GM21723 (cell line): Measurements from ENCODE around the gene BEST2.

ENCODE experiments used
- ATAC-seq: cut with Tn5 transposase; IDR thresholded peaks from one replicate; pipeline ENCODE4 v1.9.1; 2021; ENCODE audit warnings: mild to moderate bottlenecking, moderate library complexity; ENCODE audit not compliant: unreplicated experiment

The BEST2 gene

DNA sequence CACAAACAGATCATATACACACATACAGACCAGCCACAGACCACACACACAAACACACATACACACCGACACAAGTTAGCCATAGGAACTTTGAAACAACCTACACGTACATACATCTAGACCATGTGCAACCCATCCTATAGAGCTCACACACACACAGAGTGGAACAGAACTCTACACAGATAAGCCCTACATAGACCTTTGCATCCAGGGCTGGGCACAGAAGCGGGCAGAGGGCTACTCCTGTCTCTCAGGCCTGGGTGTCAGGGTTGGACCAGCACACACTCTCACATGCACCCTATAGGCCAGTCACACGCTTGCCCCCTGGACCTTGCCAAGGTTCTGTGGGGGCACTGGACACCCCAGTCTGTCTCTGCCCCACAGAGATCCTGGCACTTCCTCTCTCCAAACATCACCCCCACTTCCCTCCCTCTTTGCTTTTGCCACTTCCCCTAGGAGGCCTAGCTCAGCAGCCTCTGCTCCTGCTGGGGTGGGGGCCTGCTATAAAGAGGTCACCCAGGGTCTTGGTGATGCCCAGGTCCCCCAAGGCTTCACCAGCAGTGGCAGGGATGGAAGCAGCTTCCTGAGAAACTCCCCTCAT lies 33.9 kb downstream of the BEST2 start:
- no peak for ATAC-seq

DNA sequence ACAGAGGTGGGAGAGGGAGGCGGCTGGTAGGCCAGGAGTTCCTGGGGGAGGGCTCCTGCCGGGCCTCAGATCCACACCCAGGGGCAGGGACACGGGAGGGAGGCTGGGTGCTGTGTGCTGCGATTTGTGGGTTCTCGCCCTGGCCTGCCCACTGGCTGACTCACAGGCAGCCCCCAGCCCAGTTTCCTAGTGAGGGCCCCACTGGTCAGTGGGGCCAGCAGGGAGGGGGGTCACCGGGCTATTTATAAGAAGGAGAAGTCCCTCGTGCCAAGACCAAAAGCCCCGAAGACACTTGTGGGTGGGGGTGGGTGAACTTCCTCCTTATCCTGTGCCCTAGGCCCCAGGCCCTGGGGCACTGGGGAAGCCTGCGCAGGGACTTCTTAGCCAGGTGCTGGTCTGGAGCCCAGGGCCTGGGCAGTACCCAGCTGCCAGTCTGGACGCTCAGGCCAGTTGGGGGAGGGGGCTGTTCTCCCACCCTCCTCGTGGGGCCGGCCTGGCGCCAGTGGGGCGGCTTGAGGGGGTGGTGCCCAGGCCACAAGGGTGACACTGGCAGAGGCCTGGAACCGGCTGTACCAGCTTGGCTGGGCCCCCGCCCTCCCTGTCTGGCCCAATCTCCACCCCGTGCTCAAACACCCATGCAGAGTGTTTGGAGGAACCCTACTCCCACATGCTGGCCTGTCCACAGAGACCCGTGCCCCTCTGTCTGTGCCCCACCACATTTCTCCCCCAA lies 34.7 kb downstream of the BEST2 start:
- no peak for ATAC-seq

DNA sequence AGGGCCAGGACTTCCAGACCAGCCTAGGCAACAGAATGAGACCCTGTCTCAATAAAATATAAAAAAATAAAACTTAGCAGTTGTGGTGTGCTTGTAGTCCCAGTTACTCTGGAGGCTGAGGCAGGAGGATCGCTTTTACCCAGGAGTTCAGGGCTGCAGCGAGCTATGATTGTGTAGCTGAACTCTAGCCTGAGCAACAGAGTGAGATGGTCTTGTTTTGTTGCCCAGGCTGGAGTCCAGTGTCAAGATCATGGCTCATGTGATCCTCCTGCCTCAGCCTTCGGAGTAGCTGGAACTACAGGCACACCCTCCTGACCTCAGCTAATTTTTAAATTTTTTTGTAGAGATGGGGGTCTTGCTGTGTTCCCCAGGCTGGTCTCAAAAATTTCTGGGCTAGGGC lies 35.4 kb downstream of the BEST2 start:
- ATAC-seq = no peak

DNA sequence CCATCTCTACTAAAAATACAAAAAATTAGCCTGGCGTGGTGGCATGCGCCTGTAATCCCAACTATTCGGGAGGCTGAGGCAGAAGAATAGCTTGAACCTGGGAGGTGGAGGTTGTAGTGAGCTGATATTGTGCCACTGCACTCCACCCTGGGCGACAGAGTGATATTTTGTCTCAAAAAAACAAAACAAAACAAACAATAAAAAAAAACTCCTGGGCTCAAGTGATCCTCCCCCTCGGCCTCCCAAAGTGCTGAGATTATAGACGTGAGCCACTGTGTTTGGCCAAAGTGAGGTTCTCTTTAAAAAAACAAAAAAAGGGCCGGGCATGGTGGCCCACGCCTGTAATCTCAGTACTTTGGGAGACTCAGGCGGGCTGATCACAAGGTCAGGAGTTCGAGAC lies 35.9 kb downstream of the BEST2 start:
- ATAC-seq = no peak

DNA sequence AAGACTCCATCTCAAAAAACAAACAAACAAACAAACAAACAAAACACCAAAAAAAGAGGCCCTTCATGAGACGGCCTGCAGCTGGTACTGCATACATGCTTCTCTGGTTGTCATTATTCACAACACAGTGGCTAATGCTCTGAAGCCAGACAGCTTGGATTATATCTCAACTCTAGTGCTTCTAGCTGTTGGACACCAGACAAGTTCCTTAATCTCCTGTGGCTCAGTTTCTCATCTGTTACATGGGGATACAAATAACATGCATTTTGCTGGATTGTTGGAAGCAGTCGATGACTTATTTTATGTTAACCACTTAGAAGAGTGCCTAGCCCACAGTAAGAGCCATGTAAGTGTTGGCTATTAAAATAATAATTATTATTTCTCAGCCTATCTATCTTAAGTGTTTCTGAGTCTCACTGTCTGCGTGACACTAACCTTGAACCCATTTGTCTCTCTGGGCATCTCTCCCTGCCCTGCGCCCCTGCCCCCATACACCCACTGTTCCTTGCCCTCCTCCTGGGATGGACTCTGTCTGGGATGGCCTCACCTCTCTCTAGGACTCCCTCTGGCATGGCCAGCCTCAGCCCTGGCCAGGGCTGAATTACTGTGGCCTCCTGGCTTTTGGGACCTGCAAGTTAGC lies 36.6 kb downstream of the BEST2 start:
- ATAC-seq = no peak

DNA sequence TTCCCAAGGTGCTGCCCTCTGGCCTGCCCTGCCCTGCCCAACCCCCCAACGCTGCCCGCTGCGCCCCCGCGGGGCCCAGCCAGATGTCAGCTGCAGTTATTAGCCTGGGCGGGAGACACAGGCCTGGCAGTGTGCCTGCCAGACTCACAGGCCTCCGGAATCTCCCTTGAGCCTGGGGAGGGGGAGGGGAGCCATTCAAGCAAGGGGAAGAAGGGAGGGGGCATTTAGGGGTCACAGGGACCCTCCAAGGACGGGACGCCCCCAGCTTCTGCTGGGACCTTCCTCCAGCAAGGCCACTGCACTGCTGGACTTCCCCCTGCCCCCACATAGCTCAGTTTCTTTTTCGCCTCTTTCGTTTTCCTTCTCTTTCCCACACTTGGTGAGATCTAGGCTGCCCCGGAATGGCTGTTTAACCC lies 37.1 kb downstream of the BEST2 start:
- no peak for ATAC-seq

DNA sequence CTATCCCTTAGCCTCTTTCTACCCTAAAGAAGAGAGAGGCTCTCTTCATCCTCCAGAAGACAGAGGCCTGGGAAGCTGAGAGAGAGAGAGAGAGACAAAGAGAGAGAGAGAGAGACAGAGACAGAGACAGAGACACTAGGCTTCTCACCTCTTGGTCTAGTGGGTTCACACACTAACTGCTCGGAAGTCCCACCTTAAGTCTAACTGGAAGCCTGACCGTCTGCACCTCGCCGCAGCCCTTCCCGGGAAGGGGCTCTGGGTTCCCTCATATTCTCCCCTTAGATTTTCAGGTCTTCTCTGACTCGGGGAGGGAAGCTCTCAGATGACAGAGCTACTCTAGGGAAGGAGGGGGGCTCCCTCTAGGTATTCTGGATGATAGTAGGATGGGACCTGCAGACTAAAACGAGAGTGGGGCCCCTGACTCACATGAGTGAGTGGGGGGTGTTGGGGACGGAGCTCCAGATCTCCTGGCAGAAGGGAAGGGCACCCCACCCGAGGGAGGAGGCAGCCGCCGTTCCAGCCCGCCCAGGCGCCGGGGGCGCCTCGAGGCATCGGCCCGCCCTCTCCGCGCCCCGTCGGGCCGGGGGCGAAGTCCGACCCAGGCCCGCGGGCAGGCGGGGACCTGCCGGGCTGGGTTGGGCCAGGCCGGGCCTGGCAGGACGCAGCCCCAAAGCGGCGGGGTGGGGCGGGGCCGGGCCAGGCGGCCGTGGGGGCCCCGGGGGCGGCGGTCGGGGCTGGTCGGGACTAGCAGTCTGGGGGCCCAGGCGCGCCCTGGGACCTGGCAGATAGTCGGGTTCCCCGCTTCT lies 37.7 kb downstream of the BEST2 start:
- ATAC-seq = no peak

DNA sequence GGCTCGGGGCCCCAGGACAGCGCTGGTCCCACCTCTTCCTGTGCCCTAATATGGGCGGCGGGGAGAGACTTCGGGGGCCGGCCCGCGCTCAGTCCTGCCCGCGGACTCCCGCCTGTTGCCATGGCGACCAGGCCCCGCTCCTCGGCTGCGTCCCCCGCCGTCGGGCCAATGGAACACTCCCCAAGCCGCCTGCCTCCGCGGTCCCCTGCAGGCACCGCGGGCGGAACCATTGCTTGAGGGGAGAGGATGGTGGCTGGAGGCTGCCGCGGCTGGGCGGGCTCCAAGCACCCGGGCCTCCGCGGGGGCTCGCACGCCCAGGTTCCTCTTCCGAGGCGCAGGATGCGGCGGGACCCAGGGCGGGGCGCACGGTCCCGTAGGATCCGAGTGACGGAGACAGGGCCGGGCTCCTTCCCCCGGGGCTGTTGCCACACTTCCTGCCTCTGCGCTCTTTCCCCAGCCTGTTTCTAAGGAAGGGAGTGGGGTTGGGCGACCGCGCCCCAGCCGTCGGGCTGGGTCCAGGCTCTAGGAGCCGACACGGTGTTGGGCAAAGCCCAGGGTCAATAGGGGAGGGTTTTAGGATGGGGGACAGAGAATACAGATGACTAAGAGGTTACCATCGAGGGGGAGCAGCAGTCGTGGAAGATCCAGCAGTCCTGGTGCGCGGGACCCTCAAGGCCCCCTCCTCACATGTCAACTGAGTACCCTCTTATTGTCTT lies 38.5 kb downstream of the BEST2 start:
- peak; percentile 40 for ATAC-seq

DNA sequence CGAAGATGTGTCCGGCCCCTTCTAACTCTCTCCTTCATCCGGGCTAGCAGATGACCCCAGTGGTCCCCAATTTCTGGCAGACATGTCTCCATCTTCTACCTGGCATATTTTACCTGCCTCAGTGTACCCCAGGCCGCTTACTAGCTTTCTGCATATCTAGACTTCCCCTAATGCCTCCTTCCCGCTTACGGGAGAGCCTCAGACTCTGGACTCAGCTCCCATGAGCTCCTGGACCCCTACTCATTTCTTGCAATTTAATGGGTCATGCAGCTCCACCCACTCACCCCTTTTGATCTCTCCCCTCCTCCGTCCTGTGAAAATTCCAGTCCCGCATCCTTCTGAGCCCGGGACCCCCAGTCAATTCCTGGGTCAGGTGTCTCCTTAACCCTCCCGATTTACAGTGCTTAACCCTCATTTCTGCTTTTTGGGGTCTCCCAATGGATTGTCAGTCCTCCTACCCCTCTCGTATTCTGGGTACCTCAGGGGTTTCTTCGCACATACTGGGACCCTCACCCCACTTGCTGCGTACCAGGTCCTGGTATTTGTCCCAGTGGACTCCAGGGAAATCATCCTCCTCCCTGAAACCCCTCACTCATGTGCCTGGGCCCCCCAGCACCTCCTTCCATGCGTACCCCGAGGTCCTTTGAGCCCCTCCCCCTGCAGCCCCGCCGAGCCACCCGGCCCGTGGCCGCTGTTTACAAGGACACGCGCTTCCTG lies 39.2 kb downstream of the BEST2 start:
- no peak for ATAC-seq

DNA sequence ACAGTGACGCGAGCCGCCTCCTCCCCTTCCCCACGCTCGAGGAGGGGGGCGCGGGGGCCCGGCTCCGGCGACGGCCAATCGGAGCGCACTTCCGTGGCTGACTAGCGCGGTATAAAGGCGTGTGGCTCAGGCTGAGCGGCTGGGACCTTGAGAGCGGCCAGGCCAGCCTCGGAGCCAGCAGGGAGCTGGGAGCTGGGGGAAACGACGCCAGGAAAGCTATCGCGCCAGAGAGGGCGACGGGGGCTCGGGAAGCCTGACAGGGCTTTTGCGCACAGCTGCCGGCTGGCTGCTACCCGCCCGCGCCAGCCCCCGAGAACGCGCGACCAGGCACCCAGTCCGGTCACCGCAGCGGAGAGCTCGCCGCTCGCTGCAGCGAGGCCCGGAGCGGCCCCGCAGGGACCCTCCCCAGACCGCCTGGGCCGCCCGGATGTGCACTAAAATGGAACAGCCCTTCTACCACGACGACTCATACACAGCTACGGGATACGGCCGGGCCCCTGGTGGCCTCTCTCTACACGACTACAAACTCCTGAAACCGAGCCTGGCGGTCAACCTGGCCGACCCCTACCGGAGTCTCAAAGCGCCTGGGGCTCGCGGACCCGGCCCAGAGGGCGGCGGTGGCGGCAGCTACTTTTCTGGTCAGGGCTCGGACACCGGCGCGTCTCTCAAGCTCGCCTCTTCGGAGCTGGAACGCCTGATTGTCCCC lies 39.9 kb downstream of the BEST2 start, which contains the start of gene JUNB:
Gene JUNB (plus strand): TSS at position 142 of the 706 bp plus-strand sequence. CDS start 286 bp downstream, at position 428.
- ATAC-seq = peak; percentile 35

DNA sequence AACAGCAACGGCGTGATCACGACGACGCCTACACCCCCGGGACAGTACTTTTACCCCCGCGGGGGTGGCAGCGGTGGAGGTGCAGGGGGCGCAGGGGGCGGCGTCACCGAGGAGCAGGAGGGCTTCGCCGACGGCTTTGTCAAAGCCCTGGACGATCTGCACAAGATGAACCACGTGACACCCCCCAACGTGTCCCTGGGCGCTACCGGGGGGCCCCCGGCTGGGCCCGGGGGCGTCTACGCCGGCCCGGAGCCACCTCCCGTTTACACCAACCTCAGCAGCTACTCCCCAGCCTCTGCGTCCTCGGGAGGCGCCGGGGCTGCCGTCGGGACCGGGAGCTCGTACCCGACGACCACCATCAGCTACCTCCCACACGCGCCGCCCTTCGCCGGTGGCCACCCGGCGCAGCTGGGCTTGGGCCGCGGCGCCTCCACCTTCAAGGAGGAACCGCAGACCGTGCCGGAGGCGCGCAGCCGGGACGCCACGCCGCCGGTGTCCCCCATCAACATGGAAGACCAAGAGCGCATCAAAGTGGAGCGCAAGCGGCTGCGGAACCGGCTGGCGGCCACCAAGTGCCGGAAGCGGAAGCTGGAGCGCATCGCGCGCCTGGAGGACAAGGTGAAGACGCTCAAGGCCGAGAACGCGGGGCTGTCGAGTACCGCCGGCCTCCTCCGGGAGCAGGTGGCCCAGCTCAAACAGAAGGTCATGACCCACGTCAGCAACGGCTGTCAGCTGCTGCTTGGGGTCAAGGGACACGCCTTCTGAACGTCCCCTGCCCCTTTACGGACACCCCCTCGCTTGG lies 40.7 kb downstream of the BEST2 start:
- ATAC-seq = no peak

DNA sequence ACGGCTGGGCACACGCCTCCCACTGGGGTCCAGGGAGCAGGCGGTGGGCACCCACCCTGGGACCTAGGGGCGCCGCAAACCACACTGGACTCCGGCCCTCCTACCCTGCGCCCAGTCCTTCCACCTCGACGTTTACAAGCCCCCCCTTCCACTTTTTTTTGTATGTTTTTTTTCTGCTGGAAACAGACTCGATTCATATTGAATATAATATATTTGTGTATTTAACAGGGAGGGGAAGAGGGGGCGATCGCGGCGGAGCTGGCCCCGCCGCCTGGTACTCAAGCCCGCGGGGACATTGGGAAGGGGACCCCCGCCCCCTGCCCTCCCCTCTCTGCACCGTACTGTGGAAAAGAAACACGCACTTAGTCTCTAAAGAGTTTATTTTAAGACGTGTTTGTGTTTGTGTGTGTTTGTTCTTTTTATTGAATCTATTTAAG lies 41.3 kb downstream of the BEST2 start:
- no peak for ATAC-seq

DNA sequence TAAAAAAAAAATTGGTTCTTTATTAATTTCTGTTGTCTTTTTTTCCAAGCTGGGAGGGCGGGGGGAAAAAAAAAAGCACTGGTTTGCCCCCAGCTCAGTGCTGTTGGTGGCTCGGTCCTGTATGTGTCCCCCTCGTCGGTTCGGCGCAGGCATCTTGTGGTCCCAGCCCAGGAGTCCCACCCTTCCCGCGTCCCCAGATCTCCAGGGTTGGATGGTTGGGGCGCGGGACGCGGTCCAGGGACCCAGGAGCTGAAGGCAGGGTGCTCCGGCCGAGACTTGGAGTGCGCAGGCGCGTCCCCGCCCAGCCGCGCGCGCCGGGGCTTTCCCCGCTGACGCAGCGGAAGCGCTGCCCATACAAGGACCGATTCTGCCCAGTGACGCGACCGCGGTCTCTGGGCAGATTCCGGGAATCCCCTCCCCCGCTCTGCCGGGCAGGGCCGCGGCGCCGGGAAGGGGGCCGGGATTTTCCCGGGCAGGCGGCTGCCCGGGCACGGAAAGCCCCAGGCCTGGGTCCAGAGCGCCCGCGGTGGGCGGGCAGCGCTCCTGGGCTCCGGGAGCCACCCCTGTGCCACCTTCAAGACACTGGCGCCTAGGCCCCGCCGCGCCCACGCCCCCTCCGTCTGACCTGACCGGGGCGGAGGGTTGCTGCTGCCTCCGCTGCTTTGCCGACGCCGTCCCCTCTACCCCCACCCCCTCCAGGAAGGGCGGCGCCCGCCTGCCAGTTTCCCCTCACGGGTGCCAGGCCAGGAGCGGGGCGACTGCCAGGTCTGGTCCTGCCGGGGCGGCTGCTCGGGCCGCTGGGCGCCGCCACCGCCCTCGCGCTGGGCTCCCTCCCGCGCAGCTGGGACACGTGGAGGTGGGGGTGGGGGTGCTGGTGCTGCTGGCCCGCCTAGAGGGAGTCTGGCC lies 42.0 kb downstream of the BEST2 start:
- peak; percentile 29 for ATAC-seq

DNA sequence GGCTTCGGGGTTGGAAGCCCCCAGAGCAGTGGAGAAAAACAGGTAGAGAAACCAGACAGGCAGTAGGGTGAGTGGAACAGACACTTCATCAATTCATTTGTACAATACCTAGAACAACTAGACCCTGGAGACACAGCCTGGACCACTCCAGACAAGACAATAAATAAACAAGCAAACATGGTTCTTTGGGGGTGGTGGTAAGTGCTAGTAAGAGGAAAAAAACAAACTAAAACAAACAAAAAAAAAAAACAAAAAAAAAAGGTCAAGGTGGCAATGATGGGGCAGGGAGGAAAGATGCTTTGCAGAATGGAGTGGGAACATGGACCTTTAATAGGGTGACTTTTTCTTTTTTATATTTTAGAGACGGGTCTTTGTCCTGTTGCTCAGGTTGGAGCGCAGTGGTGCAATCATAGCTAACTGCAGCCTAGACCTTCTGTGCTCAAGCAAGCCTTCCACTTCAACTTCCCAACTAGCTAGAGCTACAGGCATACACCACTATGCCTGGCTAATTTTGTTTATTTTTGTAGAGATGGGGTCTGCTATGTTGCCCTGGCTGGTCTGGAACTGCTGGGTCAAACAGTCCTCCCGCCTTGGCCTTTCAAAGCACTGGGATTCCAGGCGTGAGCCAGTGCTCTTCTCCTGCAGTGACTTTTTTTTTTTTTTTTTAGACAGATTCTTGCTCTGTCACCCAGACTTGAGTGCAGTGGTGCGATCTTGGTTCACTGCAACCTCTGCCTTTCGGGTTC lies 42.8 kb downstream of the BEST2 start:
- ATAC-seq = no peak

DNA sequence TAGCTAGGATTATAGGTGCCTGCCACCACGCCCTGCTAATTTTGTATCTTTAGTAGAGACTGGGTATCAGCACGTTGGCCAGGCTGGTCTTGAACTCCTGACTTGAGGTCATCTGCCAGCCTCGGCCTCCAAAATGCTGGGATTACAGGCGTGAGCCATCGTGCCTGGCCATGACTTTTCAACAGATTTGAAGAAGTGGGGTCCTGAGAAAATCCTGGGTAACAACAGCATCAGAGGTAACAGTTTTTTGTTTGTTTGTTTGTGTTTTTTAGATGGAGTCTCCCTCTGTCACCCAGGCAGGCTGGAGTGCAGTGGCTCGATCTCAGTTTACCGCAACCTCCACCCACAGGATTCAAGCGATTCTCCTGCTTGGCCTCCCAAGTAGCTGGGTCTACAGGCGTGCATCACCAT lies 43.4 kb downstream of the BEST2 start:
- ATAC-seq = no peak

DNA sequence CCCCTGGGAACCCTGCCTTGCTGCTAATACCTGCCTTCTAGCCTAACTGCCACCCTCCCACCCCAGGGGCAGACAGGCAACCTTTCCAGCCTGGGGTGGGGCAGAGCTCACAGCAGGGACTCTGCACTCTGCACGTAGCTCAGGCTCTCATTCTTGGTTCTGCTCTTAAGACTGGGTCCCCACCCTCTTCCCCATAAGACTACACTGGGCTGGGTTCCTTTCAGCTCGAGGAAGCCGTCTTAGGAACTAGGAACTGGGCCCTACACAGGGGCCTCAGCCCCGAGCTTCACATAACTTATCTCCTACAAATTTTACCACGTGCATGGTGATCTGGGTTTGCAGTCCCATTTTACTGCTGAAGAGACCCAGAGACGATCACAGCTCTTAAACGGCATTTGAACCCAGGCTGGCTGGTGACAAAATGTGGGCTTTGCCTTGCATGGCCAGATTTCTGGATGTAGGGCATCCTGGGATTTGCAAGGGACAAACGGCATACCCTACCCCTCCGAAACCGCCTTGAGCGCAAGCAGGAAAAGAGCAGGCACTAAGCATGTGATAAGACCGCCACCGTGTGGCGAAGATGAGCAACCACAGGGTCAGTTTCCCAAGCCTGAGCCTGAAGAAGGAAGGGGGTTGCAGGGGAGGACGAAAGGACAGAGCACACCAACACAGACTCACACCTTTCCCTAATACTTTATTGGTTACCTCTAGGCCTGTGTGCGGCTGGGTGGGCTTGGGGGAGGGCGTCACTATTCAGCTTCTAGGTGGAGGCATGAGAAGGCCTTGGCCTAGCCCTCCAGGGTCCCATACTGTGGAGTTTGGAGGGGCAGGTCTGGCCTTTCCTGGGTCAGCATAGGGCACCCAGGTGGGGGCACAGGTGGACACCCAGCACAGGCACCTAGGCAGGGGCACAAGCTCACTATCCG lies 44.8 kb downstream of the BEST2 start:
- ATAC-seq = no peak
